ENCODE measurements around the gene SAMD1. TPM values are rescaled to one million over a fixed set of nuclear protein-coding genes. Genes with fewer than 3 reads are reported as not detected.
A peak's percentile ranks its signal among the peaks of the same experiment; 100 is the strongest.

The SAMD1 gene
- total RNA-seq, 1 experiment from 2014 or later: 12.9 TPM

DNA sequence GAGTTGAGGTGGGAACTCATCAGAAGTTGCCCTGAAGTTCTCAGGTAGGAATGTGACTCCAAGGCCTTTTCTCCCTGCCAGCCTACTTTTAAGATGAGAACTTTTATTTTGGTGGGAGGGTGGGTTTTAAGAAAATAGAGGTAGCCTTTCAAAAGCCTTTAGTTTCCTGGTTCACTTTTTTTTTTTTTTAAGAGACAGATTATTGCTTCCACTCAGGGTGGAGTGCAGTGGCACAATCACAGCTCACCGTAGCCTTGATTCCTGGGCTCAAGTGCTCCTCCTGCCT, 7.9 kb downstream of the SAMD1 start:
- POLR2A ChIA-PET: interaction anchor here (0.6 to 3.1 kb wide), 5 partner anchors 7 to 1069 kb away, joined by 3 to 14 read pairs (median 4); partner anchors contain the start of genes DCAF15 and DNAJB1
- H3K27me3 Mint-ChIP-seq (ENCODE audit: insufficient read depth, unreplicated experiment): no peaks in the 10 kb centered on the region
- no peak for TF ChIP-seq CTCF (IDR thresholded peaks at IDR 0.05; ENCODE audit: unreplicated experiment)
- intact Hi-C loops (cut with micrococcal nuclease): loop anchor here (5.0 kb wide), 1 partner anchor 35 kb away; the partner anchor contains the start of gene PRKACA
- CTCF ChIA-PET: interaction anchor here (0.6 to 1.7 kb wide), 7 partner anchors 12 to 1117 kb away, joined by 4 to 8 read pairs (median 4); partner anchors contain the start of gene ASF1B
- no peaks in the 10 kb centered on the region for H3K4me1 Mint-ChIP-seq (ENCODE audit: insufficient read depth, unreplicated experiment)
- no peak overlapping the region for H3K27ac Mint-ChIP-seq (ENCODE audit: low read depth, unreplicated experiment)
- no peaks in the 10 kb centered on the region for H3K9me3 Mint-ChIP-seq (ENCODE audit: unreplicated experiment)
- H3K36me3 Mint-ChIP-seq (ENCODE audit: insufficient read depth, unreplicated experiment): peaks cover 1% of the 10 kb centered on the region
- DNase-seq (ENCODE audit: unreplicated experiment): no peak
- H3K4me3 Mint-ChIP-seq (ENCODE audit: unreplicated experiment): peak overlapping the region; percentile 90
- no TSS peak for BruUV-seq (replicated peaks)

- DNase-seq (ENCODE audit: unreplicated experiment): no peak
- H3K4me3 Mint-ChIP-seq (ENCODE audit: unreplicated experiment): peak overlapping the region; percentile 90
- no peaks in the 10 kb centered on the region for H3K36me3 Mint-ChIP-seq (ENCODE audit: insufficient read depth, unreplicated experiment)
- no peaks in the 10 kb centered on the region for H3K9me3 Mint-ChIP-seq (ENCODE audit: unreplicated experiment)
- TSS peak; percentile 62 for BruUV-seq (replicated peaks)
- no peaks in the 10 kb centered on the region for H3K4me1 Mint-ChIP-seq (ENCODE audit: insufficient read depth, unreplicated experiment)
- H3K27ac Mint-ChIP-seq (ENCODE audit: low read depth, unreplicated experiment): peak overlapping the region; percentile 96
- ChIA-PET CTCF (interaction anchor here (1.1 to 1.6 kb wide), 4 partner anchors 23 to 1117 kb away, joined by 4 to 8 read pairs (median 4); no protein-coding TSS in a partner anchor), POLR2A (interaction anchor here (0.6 to 3.1 kb wide), 14 partner anchors 7 to 1472 kb away, joined by 3 to 23 read pairs (median 5); partner anchors contain the start of genes ASF1B, DCAF15, DNAJB1 and RFX1)
- no peak for TF ChIP-seq CTCF (IDR thresholded peaks at IDR 0.05; ENCODE audit: unreplicated experiment)
- no peaks in the 10 kb centered on the region for H3K27me3 Mint-ChIP-seq (ENCODE audit: insufficient read depth, unreplicated experiment)
- intact Hi-C loops (cut with micrococcal nuclease): loop anchor here (2.0 to 5.0 kb wide), 2 partner anchors 35 to 75 kb away; partner anchors contain the start of genes PRKACA and RFX1
Measured at GRCh38 chr19:14081797-14082674, 8.5 kb downstream of the SAMD1 start.

GRCh38 chr19:14080887-14081796, 9.4 kb downstream of the SAMD1 start:
- peak overlapping the region; percentile 96 for H3K27ac Mint-ChIP-seq (ENCODE audit: low read depth, unreplicated experiment)
- BruUV-seq (replicated peaks): TSS peak; percentile 73
- TF ChIP-seq CTCF (IDR thresholded peaks at IDR 0.05; ENCODE audit: unreplicated experiment): no peak
- ChIA-PET CTCF (interaction anchor here (0.5 to 1.2 kb wide), 7 partner anchors 8 to 351 kb away, joined by 3 to 5 read pairs (median 3); no protein-coding TSS in a partner anchor), POLR2A (interaction anchor here (0.6 to 3.1 kb wide), 18 partner anchors 7 to 1471 kb away, joined by 3 to 23 read pairs (median 4); partner anchors contain the start of genes ASF1B and RFX1)
- H3K27me3 Mint-ChIP-seq (ENCODE audit: insufficient read depth, unreplicated experiment): no peaks in the 10 kb centered on the region
- no peaks in the 10 kb centered on the region for H3K9me3 Mint-ChIP-seq (ENCODE audit: unreplicated experiment)
- no peaks in the 10 kb centered on the region for H3K4me1 Mint-ChIP-seq (ENCODE audit: insufficient read depth, unreplicated experiment)
- peak overlapping the region; percentile 90 for H3K4me3 Mint-ChIP-seq (ENCODE audit: unreplicated experiment)
- intact Hi-C loops (cut with micrococcal nuclease): loop anchor here (2.0 to 5.0 kb wide), 2 partner anchors 36 to 74 kb away; partner anchors contain the start of genes PRKACA and RFX1
- no peaks in the 10 kb centered on the region for H3K36me3 Mint-ChIP-seq (ENCODE audit: insufficient read depth, unreplicated experiment)
- DNase-seq (ENCODE audit: unreplicated experiment): peak; percentile 100

Data from MCF 10A (cell line).